Measurements from ENCODE around the gene VSTM1.

- TF ChIP-seq CTCF (IDR thresholded peaks at IDR 0.05; ENCODE audit: low read length) (no peak), EZH2phosphoT487 (IDR thresholded peaks at IDR 0.05; ENCODE audit: low read length) (no peak)
These were observed 71.5 kb downstream of the VSTM1 start for GRCh38 chr19:53992211-53992610.
